ENCODE measurements around the gene GCFC2.
"Not testable (repeated sequence)": the region's sequence is repeated elsewhere in the genome, so short reads cannot be mapped to it uniquely, and the experiment has no call there.

The GCFC2 gene

DNA sequence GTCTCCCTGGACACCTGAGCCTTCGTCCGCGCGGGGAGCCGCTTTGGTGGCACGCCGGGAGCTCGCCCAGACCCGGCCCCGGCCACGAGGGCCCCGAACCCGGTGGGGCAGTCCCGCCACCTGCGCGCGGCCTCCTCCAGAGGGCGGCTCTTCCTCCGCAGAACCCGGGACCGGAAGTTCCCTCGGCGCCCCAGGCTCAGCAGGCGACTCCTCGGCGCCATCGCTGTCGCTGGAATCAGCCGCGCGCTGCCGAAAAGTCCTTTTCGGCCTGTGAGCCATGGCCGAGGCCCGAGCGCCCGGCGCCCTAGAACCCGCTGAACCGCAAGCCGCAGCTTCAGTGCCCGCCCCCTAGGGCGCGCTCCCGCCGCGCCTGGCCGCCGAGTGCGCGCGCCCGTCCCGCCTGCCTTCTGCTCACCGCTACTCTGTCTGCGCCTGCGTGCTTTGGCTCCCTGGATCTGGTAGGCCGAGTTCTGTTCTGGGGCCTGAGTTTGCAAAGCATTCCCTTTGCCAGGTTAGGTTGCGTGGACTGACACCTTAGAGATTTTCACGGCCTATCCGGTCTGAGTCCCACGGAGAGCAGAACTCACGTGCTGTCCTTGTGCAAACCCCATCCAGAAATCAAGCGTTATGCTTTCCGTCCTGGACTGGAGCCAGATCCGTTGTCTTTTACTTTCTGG, at the start of gene GCFC2:
Gene GCFC2, minus strand, starts transcription at position 339 of the 677 bp plus-strand sequence. Its CDS starts 60 bp downstream, at position 279.
- DNase-seq, result peak; percentile 87 to 89

DNA sequence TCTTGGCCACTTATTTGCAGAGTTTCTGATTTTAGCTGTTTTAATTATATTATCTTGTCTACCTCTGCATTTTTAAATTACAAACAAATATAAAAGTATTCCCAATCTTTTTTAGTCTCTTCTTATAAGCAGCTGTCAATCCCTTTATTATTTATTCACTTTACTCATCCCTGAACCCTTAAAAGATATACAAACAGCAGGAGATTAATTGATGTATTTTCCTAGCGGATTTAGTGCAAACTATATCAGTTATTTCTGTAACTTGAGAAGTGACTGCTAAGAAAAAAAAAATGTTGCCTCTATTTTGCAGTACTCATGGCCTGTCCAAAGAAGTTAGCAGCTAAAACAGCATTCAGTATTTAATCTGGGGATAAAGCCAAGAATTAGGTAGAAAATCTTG, 42.1 kb upstream of the GCFC2 start:
- DNase-seq, result no peak

DNA sequence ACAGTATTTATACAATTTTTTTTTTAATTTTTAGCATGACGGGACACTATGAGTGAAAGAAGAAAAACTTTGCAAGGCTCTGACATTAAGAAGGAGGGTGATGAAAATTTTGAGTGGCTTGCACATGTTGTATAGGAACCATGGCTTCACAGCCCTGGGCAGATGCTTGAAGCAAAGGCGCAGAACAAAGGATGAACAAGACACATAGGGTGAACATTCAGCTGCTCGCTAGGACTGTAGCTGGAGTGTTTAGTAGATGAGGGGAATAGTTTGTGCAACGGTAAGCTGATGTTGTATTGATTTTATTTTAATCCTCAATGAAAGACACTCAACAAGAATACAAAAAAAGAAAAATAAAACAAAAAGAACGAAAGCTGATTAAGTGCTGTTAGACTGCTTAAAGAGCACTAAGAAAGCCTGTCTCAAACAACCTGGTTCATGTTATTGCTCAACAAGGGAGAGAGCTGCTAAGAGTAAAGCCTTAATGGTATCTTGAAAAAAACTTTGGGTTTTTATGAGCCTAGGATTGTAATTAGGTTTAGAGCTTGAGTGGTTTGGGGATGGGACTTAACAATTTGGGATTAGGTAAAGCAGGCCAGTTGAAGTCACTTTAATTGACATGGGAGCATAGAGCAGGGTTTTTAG, 41.2 kb upstream of the GCFC2 start:
- DNase-seq, result no peak

DNA sequence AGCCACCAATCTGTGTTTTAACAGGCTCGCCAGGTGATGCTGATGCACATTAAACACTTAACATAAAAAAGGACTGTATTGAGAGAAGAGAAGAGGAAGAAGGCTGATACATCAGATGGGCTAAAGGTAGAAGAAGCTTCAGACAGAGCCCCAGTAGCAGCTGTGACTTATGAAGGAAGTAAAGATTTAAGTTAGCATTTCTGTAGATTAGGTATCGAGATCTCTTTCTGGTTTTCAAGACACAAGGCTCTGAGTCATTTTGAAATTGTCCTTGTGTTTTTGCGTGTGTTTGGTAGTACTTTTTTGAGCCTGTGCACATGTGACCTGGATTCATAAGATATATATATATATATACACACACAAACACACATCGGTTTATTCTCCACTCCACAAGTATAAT, 40.6 kb upstream of the GCFC2 start:
- DNase-seq, result no peak

DNA sequence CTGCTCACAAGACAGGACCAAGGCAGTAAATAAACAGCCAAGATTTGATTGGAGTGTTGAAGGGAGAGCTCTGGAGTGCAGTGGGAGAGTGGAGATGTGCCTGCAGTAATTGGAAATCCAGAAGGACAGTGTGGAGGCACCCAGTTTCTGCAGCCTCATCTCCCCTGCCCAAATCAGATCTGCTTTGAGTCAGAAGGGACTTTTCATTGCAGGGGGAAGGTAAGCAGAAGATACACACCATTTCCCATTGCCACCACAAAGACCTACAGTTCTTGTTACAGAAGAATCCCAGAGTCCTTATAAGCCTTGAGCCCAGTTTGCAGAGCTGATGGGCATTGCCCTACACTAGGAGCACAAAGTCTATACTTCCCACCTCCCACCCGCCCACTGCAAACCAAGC, 27.2 kb upstream of the GCFC2 start:
- no peak for DNase-seq

DNA sequence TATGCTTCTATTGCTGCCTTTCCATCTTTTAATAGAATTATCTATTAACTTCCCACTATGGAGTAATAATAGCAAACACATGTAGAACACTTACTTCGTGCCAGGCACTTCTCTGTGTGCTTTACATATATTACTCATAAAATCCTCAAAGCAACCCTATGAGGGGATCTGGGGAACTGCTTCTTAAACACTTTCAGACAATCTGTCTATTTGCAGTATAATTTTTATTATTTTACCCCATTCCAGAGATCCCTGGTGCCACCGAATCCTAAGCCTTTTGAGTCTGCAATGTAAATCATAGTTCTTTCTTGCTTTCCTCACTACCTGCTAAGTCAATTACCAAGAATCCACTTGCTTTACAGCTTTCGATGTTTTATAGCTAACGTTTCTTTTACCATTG, 25.6 kb upstream of the GCFC2 start:
- no peak for DNase-seq

DNA sequence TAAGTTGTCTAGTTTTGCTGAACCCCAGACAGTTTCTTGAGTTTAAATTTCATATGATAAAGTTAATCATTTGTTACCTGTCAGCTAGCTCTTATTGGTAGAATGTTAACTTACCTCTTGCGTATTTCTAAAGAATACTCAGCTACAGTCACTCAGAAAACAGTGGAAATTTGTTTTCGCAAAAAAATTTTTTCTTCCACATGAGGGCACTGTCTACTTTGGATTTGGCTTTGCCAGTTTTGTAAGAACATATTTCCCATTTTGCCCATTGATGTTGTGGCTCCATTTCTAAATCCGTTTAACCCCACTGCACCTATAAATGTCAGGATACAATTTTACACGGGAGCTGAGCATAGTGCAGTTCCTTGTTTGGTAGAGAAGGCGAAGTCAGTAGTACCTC, 19.1 kb upstream of the GCFC2 start:
- peak in 1 of 2 experiments; percentile 5 for DNase-seq

DNA sequence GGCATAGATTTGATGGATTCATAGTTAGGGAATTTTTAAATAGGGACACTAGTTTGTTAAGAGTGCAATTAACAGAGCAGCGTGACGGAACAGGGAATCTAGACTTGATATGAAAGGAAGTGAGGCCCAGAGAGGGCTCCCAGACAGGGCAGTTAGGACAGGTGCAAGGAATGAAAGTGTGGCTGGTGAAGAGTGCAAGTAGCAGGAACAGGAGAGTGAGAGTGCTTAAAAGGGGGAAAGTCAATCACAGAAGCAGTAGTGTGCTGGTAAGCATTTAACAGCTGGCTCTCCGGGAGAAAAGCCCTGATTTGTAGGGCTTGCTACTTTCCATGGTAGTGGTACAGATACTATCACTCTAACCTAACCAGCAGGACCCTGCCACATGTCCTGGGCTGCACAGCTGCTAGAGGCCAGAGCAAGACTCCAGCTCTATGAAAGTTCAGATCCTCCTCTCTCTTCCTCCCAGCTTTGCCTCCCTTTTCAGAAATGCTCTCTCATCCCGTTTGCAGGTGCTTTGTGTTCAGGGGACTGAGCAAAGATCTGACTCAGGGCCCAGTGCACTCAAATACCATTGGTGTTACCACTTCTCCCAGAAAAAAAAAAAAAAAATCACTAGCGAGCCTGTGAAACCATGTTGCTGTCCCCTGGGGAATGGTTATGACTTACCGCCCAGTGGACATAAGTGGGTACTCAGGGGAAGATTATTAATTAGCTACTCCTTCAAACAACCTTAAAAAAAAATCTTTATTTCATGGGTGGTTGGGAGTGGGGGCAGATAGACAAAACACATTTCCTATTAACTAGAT, 18.1 kb upstream of the GCFC2 start:
- no peak for DNase-seq

DNA sequence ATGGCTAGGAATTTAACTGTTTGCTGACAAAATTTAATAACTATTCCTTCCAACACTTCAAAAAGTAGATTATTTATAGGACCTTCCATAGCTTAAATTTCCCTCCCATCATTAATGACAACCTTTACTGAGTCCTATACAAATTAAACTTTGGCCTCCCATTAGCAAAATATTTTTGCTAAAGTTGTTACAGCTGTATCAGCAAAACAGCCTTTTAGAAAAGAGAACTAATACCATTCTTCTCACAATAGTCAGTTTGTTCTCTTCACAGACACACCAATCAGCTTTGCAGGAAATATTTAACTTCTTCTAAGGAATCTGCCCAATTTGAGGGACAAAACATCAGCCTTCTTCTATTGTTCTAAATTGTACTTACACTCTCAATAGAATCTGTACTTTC, 12.0 kb upstream of the GCFC2 start:
- DNase-seq, result no peak

DNA sequence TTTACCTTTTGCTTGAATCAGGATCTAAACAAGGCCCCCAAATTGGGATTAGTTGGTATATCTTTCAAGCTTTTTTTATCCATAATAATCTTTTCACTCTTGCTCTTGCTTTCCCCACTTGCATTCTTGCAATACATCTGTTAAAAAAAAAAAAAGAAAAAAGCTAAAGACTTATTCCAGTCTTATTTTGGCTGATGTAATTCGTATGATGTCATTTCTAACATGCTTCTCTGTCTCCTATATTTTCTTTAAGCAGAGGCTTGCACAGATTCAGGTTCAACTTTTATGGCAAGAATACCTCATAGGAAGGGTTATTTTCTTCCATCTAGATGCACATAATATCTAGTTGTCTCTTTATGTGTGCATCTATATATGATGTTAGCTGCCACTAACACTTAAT, 9.8 kb upstream of the GCFC2 start:
- no peak for DNase-seq

DNA sequence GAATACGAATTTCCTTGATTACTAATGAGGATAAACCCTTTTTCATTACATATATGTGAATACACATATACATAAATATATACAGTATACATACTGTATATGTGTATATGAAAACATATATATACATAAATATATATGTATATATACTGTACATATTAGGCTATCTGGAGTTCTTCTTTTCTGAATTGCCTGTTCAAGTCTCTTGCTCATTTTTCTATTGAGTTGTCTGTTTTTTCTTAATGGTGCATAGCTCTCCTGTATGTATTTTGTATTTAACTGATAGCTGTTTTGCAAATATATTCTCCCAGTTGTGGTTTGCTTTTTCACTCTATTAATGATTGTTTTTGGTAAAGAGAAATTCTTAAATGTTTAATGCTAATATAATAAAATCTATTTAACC, 8.9 kb upstream of the GCFC2 start:
- DNase-seq, result no peak

DNA sequence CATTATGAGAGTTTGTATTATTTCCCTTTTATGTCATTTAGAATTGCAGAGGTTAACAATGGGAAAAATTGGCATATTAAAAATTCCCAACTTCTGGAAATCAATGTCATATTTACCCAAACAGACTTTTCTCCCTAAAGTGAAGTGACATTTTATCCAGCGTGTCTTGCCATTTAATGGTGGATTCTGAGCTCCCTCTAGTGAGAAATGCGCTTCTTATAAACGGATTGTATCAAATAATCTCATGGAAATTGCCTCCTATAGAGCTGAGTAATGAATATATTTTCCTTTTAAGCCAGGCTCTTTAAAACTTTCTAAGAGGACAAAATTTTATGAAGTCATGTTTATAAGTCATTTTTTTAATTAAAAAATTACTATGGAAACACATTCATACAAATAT, 5.7 kb upstream of the GCFC2 start:
- DNase-seq, result no peak

DNA sequence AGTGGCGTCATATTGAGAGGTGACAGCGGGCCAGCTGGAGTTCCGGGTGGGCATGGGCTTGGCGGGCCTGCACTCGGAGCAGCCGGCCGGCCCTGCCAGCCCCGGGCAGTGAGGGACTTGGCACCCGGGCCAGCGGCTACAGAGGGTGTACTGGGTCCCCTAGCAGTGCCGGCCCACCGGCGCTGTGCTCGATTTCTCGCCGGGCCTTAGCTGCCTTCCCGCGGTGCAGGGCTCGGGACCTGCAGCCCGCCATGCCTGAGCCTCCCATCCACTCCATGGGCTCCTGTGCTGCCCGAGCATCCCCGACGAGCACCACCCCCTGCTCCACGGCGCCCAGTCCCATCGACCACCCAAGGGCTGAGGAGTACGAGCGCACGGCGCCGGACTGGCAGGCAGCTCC, 875 bp upstream of the GCFC2 start:
- DNase-seq, result not testable (repeated sequence)

DNA sequence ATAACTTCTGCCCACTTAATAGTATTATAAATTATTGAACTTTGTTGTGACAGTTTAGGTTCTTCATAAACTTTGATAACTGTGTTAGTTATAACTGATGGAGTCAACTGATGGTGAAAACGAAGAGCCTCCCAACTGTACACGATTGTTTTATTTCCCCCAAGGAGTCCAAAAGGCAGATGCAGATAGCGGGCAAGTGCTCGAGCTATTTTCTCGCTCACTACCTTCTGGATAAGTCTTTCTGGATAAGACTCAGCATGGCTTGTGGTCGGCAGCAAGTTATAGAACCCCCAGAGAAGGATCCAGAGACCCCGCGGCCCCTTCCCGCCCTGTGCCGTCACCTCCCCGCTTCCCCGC, 517 bp downstream of the GCFC2 start:
- DNase-seq, result no peak

DNA sequence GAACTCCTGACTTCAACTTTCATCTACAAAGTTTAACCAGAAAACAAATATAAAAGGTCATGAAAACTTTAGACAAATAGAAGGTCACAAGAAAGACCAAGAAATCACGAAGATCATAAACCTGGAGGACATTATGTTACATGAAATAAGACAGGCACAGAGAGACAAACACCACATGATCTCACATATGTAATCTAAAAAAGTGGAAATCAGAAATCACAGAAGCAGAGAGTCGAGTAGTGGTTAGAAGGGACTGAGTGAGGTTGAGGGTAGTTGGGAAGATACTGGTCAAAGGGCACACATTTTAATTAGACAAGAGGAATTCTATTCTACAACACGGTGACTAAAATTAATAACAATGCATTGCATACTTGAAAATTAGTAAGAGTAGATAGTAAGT, 1.4 kb downstream of the GCFC2 start:
- DNase-seq, result no peak

DNA sequence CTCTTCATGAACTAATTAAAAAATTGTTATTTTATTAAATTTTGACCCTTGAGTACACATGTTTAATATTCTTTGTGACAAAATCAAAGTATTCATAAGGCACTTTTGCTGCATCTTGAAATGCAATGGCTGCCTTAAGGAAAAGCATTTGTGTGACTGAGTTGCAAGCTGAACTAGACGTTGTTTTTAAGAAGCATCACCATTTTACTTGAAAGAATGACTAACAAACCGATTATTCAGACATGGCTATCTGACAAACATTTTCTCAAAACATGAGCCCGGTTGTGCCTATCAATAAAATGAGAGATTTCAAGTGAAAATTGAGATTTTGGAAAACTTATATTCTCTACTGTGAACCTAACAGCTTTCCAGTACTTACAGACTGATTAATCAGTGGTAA, 2.8 kb downstream of the GCFC2 start:
- DNase-seq, result no peak

DNA sequence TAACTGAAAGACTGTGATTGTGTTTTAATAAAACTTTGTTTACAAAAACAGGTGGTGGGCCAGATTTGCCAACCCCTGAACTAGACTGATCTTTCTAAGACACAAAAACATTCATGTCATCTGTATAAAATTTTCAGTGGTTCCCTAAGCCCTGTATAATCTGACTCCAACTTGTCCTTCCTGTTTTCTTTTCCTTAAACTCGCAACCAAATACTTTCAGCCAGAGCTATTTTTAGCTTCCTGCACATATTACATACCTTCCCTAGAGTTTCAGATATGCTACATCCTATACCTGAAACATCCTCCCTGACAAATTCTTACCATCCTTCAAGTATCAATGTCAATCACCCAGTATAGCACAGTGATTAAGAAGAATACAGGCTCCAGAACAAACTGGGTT, 4.8 kb downstream of the GCFC2 start:
- DNase-seq, result no peak

DNA sequence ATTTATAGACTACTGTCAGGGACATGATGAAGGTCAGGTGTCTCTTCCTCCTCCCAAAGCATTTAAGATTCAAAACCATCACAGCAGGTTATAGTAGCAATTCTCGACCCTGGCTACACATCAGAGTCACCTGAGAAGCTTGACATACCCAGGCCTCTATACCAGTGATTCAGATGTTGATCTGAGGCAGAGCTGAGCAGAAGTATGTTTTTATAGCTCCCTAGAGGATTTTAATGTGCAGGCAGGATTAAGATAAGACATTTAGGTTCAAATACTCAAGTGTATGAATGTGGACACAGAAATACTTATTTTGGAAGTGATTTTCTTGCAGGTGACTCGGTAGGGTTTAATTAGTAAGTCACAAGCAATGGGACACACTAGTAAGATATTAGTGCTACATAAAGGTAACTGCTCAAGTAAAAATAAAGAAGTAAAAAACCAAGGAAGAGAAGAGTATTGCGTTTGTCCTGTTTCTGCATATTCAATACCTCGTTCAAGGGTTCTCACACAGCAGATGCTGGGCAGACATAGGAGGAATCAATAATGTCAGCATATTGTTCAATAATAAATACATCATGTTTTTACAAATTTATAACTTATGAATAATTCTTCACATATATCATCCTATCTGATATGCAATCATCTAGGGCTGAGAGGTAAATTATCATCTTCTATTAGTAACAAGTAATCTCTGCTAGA, 7.0 kb downstream of the GCFC2 start:
- DNase-seq, result no peak

DNA sequence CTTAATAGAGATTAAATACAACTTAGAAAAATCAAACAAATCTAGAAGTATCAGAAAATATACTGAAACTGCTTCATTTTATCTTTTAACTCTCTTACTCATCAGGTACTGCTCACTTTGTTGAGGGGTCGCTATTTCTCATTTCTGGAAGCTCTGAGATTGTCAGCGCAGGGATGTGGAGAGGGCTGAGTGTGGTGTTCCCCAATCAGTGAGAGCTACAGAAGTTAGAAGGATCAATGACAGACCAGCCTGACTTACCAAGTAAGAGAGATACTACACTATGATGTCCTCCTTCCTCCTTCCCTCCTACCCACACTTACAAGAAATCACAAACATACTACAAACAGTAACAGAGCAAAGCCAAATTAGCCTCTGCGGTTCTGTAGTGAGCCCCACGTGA, 8.1 kb downstream of the GCFC2 start:
- no peak for DNase-seq

DNA sequence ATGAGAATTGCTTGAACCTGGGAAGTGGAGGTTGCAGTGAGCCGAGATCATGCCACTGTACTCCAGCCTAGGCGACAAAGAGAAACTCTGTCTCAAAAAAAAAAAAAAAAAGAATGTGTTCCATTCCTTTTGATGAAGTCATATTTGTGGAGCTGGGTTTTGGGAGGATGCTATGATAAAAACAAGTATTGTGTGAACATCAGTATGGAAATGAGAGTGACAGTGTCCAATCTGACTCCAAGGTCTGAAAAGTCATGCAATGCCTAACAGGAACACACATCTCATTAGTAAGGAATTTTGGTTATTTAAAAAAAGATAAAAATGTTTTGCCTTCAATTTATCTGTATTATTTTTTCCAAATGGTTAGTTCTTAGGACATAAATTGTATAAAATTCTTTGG, 11.8 kb downstream of the GCFC2 start:
- no peak for DNase-seq

DNA sequence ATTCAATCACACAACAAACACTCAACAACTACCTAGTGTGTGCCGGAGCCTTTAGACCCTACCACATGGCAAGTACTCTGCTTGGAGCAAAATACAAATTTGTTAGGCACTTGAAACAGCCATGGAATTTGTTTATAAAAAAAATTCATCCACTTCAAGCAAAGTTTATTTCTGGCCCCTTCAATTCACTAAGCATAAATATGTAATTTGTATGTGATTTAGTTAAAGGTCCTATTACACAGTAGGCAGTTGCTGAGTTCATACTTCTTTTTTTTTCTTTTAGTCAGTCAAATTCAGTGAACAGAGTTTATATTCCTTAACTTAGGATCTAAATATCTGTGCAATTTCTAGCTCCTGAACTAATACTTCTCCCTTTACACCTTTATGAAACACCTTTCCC, 22.5 kb downstream of the GCFC2 start:
- no peak for DNase-seq

DNA sequence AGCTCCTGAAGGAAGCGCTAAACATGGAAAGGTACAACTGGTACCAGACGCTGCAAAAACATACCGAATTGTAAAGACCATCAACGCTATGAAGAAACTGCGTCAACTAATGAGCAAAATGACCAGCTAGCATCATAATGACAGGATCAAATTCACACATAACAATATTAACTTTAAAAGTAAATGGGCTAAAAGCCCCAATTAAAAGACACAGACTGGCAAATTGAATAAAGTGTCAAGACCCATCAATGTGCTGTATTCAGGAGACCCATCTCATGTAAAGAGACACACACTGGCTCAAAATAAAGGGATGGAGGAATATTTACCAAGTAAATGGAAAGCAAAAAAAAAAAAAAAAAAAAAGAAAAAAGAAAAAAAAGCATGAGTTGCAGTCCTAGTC, 27.3 kb downstream of the GCFC2 start:
- DNase-seq, result not testable (repeated sequence)

DNA sequence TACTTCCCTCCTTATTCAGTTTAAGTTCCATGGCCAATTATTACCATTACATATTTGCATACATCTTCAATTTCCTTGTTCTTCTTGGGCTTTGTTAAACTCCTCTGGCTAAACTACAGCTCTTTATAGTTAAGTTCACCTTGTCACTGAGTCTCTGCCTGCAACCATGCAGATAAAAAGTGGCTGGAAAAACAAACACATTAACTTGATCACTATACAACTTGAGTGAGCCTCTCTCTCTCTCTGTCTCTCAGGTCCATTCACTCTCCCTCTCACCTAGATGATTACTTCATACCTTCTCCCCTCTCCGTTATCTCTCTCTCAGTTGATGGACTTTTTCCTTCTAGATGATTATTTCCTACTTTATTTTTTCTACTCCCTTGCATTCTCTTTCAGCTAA, 30.3 kb downstream of the GCFC2 start:
- no peak for DNase-seq

DNA sequence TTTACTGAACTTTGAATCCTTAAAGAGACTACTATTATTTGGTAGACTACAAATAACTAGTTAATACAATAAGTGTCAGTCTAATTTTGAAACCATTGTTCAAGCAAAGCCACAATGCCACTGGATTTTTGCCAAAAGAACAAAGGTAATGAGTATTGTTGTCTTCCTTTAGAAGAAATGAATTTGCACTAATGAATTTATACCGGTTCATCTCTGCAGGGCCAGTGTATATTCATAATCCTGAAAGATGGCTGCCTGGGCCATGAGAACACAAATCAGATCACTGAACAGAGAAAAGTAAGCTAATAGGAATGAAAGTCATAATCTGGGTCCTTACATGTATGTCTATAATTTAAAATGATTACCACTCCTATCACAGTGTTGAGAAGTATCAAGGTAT, 31.2 kb downstream of the GCFC2 start:
- DNase-seq, result no peak

All from SHP77 (cell line).